Activated B cell treated with CpG ODN at 0.5 μM for 24 hours (primary cell): ENCODE data around the gene ZNF71. TPM values are rescaled to one million over a fixed set of nuclear protein-coding genes. Genes with fewer than 3 reads are reported as not detected.

Source experiments
- ATAC-seq: fragments of 200-7000 bp; cut with Tn5 transposase; one replicate; pipeline ENCODE4 v1.10.0; 2021; ENCODE audit warnings: low read depth, mild to moderate bottlenecking, moderate library complexity
- CTCF ChIA-PET: fragments of 350-600 bp; sonication (Branson Sonifier 250); formaldehyde crosslinking; loops from one replicate; lab custom pipeline; 2021; ENCODE audit warnings: antibody characterized with exemption; lab: Charles Lee
- POLR2A ChIA-PET: fragments of 350-600 bp; sonication (Branson Sonifier 250); formaldehyde crosslinking; loops from one replicate; lab custom pipeline; 2021; ENCODE audit warnings: antibody characterized with exemption; lab: Charles Lee
- DNase-seq: peaks from one replicate; pipeline ENCODE4 v3.0.0; 2022
- H3K27ac Mint-ChIP-seq: one replicate; pipeline ENCODE4 v1.8.0; 2020; ENCODE audit warnings: mixed read lengths
- H3K27me3 Mint-ChIP-seq: one replicate; pipeline ENCODE4 v1.8.0; 2021; ENCODE audit warnings: mixed read lengths
- H3K36me3 Mint-ChIP-seq: one replicate; pipeline ENCODE4 v1.8.0; 2021; ENCODE audit warnings: low read depth, mixed read lengths
- H3K4me1 Mint-ChIP-seq: one replicate; pipeline ENCODE4 v1.8.0; 2021; ENCODE audit warnings: mixed read lengths
- H3K4me3 Mint-ChIP-seq: one replicate; pipeline ENCODE4 v1.8.0; 2020; ENCODE audit warnings: mild to moderate bottlenecking, mixed read lengths
- H3K9me3 Mint-ChIP-seq: one replicate; pipeline ENCODE4 v1.8.0; 2020; ENCODE audit warnings: mixed read lengths
- CTCF ChIP-seq: fragments of 200-600 bp; IDR thresholded peaks from one replicate; pipeline ENCODE4 v1.8.0; 2022; ENCODE audit warnings: antibody characterized with exemption, mild to moderate bottlenecking
- intact Hi-C: fragments of 100-400 bp; cut with micrococcal nuclease; formaldehyde crosslinking; loops from one replicate; pipeline ENCODE4 v1.15.1; 2024
- total RNA-seq: library from RNA; stranded (reverse); gene quantifications from 2 replicates; pipeline ENCODE4 v1.2.3, GENCODE V29; 2022

The ZNF71 gene
- total RNA-seq, 1 donor from 2014 or later, result 6.7 TPM

DNA sequence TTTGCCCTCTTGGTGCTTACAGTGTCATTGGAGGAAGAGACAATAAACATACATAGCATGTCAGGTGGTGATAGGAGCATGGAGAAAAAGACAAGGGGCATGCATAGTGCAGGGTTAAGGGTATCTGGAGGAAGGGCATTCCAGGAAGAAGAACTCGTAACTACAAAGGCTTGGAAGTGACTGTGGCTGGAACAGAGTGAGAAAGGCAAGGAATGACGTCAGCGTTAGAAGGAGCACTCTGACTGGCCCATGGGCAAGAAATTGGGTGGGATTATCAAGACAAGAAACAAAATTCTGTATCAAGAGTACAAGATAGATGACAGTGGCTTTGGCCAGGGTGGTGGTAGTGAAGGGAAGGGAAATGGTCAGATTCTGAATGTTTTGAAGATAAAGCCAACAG lies 59.0 kb downstream of the ZNF71 start:
- CTCF ChIA-PET, result no interaction called here

GRCh38 chr19:56660381-56661107 lies 65.4 kb downstream of the ZNF71 start:
- Mint-ChIP-seq H3K27ac (no peak overlapping the region), H3K9me3 (peaks cover 12% of the 10 kb centered on the region), H3K27me3 (no peaks in the 10 kb centered on the region), H3K4me1 (no peaks in the 10 kb centered on the region), H3K36me3 (peaks cover 26% of the 10 kb centered on the region), H3K4me3 (no peak overlapping the region)
- ATAC-seq, result no peak
- ChIA-PET POLR2A (interaction anchor here (0.9 kb wide), 1 partner anchor 11 kb away, joined by 5 read pairs; the partner anchor contains the start of gene ZNF835), CTCF (no interaction called here)
- DNase-seq, result no peak
- no peak for TF ChIP-seq CTCF
- intact Hi-C loops, result no loop called here

More for the DNA sequence above, 59.0 kb downstream of the ZNF71 start:
- POLR2A ChIA-PET, result no interaction called here
- Mint-ChIP-seq H3K9me3 (peaks cover 22% of the 10 kb centered on the region), H3K4me3 (no peak overlapping the region), H3K27me3 (no peaks in the 10 kb centered on the region), H3K27ac (no peak overlapping the region), H3K4me1 (no peaks in the 10 kb centered on the region), H3K36me3 (no peaks in the 10 kb centered on the region)
- intact Hi-C loops, result no loop called here
- DNase-seq (no peak), ATAC-seq (no peak)
- no peak for TF ChIP-seq CTCF

DNA sequence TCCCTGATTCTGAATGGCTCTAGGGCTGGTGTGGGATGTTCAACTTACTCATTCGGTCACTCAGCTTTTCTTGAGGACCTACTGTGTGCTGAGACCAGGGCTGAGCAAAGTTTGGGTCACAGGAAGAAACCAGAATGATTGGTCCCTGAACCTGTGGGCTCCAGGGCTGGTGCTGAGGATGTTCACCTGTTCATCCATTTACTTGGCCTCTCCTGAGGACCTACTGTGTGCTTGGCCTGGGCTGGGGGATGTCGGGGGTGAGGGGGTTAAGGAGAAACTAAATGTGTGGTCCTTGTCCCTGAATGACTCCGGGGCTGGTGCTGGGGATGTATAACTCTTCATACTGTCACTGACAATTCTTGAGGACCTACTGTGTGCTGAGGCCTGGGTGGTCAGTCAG lies 66.1 kb downstream of the ZNF71 start:
- no peak for ATAC-seq
- H3K9me3 Mint-ChIP-seq, result peaks cover 8% of the 10 kb centered on the region
- intact Hi-C loops, result no loop called here

GRCh38 chr19:56663931-56664500 lies 68.9 kb downstream of the ZNF71 start:
- TF ChIP-seq CTCF, result no peak
- Mint-ChIP-seq H3K27me3 (no peaks in the 10 kb centered on the region), H3K9me3 (peaks cover 5% of the 10 kb centered on the region), H3K27ac (no peak overlapping the region), H3K36me3 (peaks cover 31% of the 10 kb centered on the region), H3K4me3 (no peak overlapping the region), H3K4me1 (no peaks in the 10 kb centered on the region)
- DNase-seq (no peak), ATAC-seq (no peak)
- CTCF ChIA-PET, result no interaction called here
- POLR2A ChIA-PET, result no interaction called here
- intact Hi-C loops, result no loop called here

More for the DNA sequence above, 66.1 kb downstream of the ZNF71 start:
- ChIA-PET POLR2A (no interaction called here), CTCF (no interaction called here)
- no peak for TF ChIP-seq CTCF
- Mint-ChIP-seq H3K4me1 (no peaks in the 10 kb centered on the region), H3K4me3 (no peak overlapping the region), H3K36me3 (peaks cover 26% of the 10 kb centered on the region), H3K27me3 (no peaks in the 10 kb centered on the region), H3K27ac (no peak overlapping the region)
- no peak for DNase-seq

- H3K27me3 Mint-ChIP-seq, result no peaks in the 10 kb centered on the region
- DNase-seq (no peak), ATAC-seq (no peak)
- no peaks in the 10 kb centered on the region for H3K4me1 Mint-ChIP-seq
- POLR2A ChIA-PET, result no interaction called here
- H3K27ac Mint-ChIP-seq, result no peak overlapping the region
- peaks cover 31% of the 10 kb centered on the region for H3K36me3 Mint-ChIP-seq
- CTCF ChIA-PET, result no interaction called here
- peaks cover 5% of the 10 kb centered on the region for H3K9me3 Mint-ChIP-seq
- no peak overlapping the region for H3K4me3 Mint-ChIP-seq
- intact Hi-C loops, result no loop called here
- TF ChIP-seq CTCF, result no peak
Observed at GRCh38 chr19:56664511-56664910, 69.4 kb downstream of the ZNF71 start.
